ENCODE data around the gene WNT7B. TPM values are rescaled to one million over a fixed set of nuclear protein-coding genes. Genes with fewer than 3 reads are reported as not detected.

The WNT7B gene
- total RNA-seq, 1 experiment from 2014 or later: 0.57 TPM

DNA sequence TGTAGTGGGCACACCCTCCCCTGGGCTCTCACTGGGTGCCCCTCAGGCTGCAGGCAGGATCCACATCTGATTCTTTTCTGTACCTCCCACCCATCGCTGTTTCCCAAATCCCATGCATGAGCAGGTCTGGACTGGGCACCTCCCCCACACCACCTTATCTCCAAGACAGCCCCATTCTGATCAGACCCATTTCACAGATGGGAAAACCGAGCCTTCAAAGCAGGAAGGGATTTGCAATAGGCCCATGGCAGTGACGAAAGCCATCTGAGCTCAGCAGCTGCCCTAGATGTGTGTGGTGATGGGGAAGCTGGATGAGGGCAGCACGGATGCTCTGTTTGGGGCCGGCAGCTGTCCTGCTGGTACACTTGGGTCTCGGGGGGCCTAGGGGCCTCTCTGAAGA is 41.4 kb downstream of the WNT7B start:
- Mint-ChIP-seq H3K36me3 (ENCODE audit: insufficient read depth, unreplicated experiment) (no peaks in the 10 kb centered on the region), H3K27me3 (ENCODE audit: insufficient read depth, unreplicated experiment) (peaks cover 3% of the 10 kb centered on the region), H3K27ac (ENCODE audit: unreplicated experiment) (no peak overlapping the region), H3K4me3 (ENCODE audit: unreplicated experiment) (no peak overlapping the region), H3K4me1 (ENCODE audit: low read depth, unreplicated experiment) (no peaks in the 10 kb centered on the region), H3K9me3 (ENCODE audit: unreplicated experiment) (no peaks in the 10 kb centered on the region)
- TF ChIP-seq, protein P1, sequence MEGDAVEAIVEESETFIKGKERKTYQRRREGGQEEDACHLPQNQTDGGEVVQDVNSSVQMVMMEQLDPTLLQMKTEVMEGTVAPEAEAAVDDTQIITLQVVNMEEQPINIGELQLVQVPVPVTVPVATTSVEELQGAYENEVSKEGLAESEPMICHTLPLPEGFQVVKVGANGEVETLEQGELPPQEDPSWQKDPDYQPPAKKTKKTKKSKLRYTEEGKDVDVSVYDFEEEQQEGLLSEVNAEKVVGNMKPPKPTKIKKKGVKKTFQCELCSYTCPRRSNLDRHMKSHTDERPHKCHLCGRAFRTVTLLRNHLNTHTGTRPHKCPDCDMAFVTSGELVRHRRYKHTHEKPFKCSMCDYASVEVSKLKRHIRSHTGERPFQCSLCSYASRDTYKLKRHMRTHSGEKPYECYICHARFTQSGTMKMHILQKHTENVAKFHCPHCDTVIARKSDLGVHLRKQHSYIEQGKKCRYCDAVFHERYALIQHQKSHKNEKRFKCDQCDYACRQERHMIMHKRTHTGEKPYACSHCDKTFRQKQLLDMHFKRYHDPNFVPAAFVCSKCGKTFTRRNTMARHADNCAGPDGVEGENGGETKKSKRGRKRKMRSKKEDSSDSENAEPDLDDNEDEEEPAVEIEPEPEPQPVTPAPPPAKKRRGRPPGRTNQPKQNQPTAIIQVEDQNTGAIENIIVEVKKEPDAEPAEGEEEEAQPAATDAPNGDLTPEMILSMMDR (IDR thresholded peaks at IDR 0.05; ENCODE audit: insufficient read depth in 1 of 2, low read depth in 1 of 2, low read length in 1 of 2, severe bottlenecking in 1 of 2, unreplicated experiment in 1 of 2): no peak
- no peak for DNase-seq
- POLR2A ChIA-PET: no interaction called here
- CTCF ChIA-PET: no interaction called here
- no peaks in the 10 kb centered on the region for H3K36me3 ChIP-seq (ENCODE audit: control insufficient read depth, insufficient read depth, low read length)
- no TSS peak for BruUV-seq (replicated peaks)
- H3K27me3 ChIP-seq (replicated peaks; ENCODE audit: control insufficient read depth, insufficient read depth, low read length): no peaks in the 10 kb centered on the region; the same call in 1 of the 2 replicates
- H3K4me3 ChIP-seq (ENCODE audit: low read depth, low read length): no peak overlapping the region
- no peaks in the 10 kb centered on the region for H3K9me3 ChIP-seq
- H3K4me1 ChIP-seq: no peaks in the 10 kb centered on the region
- intact Hi-C loops (cut with micrococcal nuclease; ENCODE audit: unreplicated experiment): no loop called here

DNA sequence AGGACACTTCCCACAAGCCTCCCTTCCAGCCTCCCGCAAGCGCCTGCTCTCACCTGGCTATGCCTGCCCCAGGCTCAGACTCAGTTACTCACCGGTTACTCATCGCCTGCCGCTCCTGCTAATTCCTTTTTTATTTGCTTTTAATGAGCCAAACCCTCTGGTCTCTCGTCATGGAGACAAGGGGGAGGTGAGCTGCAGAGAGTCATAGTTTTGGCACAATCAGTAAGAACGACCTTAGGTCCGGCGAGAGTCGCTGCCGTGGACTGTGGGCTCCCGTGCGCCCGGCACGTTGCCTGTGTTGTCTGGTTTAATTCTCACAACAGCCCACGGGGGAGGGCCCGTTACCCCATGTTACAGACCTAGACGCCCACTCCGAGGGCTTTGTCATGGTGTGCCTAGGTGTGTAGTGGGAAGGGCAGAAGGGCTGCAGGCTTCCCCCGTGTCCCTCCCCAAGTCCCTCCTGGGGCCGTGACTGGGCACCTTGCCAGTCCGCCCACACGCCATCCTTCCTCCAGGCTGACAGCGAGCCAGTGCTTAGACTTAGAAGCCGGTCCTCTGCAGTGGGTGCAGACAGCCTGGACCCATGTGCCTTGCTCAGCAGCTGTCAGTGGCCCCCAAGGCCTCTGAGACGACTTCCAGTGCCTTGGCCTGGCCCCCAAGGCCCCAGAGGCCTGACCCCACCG is 42.2 kb downstream of the WNT7B start:
- Histone ChIP-seq H3K27me3 (replicated peaks; ENCODE audit: control insufficient read depth, insufficient read depth, low read length) (no peaks in the 10 kb centered on the region; the same call in 1 of the 2 replicates), H3K4me1 (no peaks in the 10 kb centered on the region), H3K4me3 (ENCODE audit: low read depth, low read length) (no peak overlapping the region), H3K9me3 (no peaks in the 10 kb centered on the region), H3K36me3 (ENCODE audit: control insufficient read depth, insufficient read depth, low read length) (no peaks in the 10 kb centered on the region)
- POLR2A ChIA-PET: no interaction called here
- H3K27me3 Mint-ChIP-seq (ENCODE audit: insufficient read depth, unreplicated experiment): peaks cover 4% of the 10 kb centered on the region
- CTCF ChIA-PET: no interaction called here
- H3K4me1 Mint-ChIP-seq (ENCODE audit: low read depth, unreplicated experiment): no peaks in the 10 kb centered on the region
- intact Hi-C loops (cut with micrococcal nuclease; ENCODE audit: unreplicated experiment): no loop called here
- BruUV-seq (replicated peaks): no TSS peak
- no peak overlapping the region for H3K4me3 Mint-ChIP-seq (ENCODE audit: unreplicated experiment)
- TF ChIP-seq, protein P1 (IDR thresholded peaks at IDR 0.05; ENCODE audit: insufficient read depth in 1 of 2, low read depth in 1 of 2, low read length in 1 of 2, severe bottlenecking in 1 of 2, unreplicated experiment in 1 of 2): no peak
- H3K27ac Mint-ChIP-seq (ENCODE audit: unreplicated experiment): no peak overlapping the region
- no peak for DNase-seq
- no peaks in the 10 kb centered on the region for H3K9me3 Mint-ChIP-seq (ENCODE audit: unreplicated experiment)
- no peaks in the 10 kb centered on the region for H3K36me3 Mint-ChIP-seq (ENCODE audit: insufficient read depth, unreplicated experiment)

DNA sequence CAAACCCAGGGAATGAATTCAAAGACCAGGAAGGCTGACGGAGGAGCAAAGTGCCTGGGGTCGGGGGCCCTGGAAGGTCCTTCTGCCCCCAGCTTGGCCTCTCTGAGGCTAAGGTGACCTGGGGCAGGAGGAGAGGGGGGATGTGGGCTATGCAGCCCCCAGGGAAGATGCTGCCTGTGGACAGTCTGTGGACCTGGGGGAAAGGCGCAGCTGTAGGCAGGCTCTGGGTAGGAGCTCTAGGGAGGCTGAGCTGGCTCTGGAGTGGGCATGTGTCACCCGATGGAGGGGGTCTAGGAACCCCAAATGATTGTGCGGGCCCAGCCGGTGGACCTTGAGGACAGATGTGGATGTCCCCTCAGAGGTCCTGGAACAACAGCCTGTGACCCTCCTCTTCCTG is 42.8 kb downstream of the WNT7B start:
- no peaks in the 10 kb centered on the region for H3K9me3 Mint-ChIP-seq (ENCODE audit: unreplicated experiment)
- Histone ChIP-seq H3K27me3 (replicated peaks; ENCODE audit: control insufficient read depth, insufficient read depth, low read length) (no peaks in the 10 kb centered on the region; the same call in none of the 2 replicates), H3K4me3 (ENCODE audit: low read depth, low read length) (no peak overlapping the region), H3K36me3 (ENCODE audit: control insufficient read depth, insufficient read depth, low read length) (no peaks in the 10 kb centered on the region), H3K9me3 (no peaks in the 10 kb centered on the region), H3K4me1 (no peaks in the 10 kb centered on the region)
- peaks cover 7% of the 10 kb centered on the region for H3K27me3 Mint-ChIP-seq (ENCODE audit: insufficient read depth, unreplicated experiment)
- BruUV-seq (replicated peaks): no TSS peak
- TF ChIP-seq, protein P1 (IDR thresholded peaks at IDR 0.05; ENCODE audit: insufficient read depth in 1 of 2, low read depth in 1 of 2, low read length in 1 of 2, severe bottlenecking in 1 of 2, unreplicated experiment in 1 of 2): no peak
- no peaks in the 10 kb centered on the region for H3K4me1 Mint-ChIP-seq (ENCODE audit: low read depth, unreplicated experiment)
- CTCF ChIA-PET: no interaction called here
- no peak overlapping the region for H3K4me3 Mint-ChIP-seq (ENCODE audit: unreplicated experiment)
- intact Hi-C loops (cut with micrococcal nuclease; ENCODE audit: unreplicated experiment): no loop called here
- H3K27ac Mint-ChIP-seq (ENCODE audit: unreplicated experiment): no peak overlapping the region
- no peak for DNase-seq
- H3K36me3 Mint-ChIP-seq (ENCODE audit: insufficient read depth, unreplicated experiment): no peaks in the 10 kb centered on the region
- POLR2A ChIA-PET: no interaction called here

All from Caco-2 (cell line).